HG03066 (cell line): ENCODE results near the gene FFAR1.

Experiments
- ATAC-seq: cut with Tn5 transposase; IDR thresholded peaks from one replicate; pipeline ENCODE4 v1.9.1; 2021; ENCODE audit warnings: low read depth; ENCODE audit not compliant: unreplicated experiment

FFAR1 gene

GRCh38 chr19:35383536-35383935 is 35.8 kb downstream of the FFAR1 start:
- no peak for ATAC-seq

GRCh38 chr19:35388277-35389054 is 40.8 kb downstream of the FFAR1 start:
- no peak for ATAC-seq

GRCh38 chr19:35389192-35389861 is 41.6 kb downstream of the FFAR1 start:
- ATAC-seq, result no peak

- no peak for ATAC-seq
These were observed 45.3 kb downstream of the FFAR1 start for GRCh38 chr19:35392742-35393715.

GRCh38 chr19:35395382-35396199 is 47.9 kb downstream of the FFAR1 start:
- no peak for ATAC-seq

- ATAC-seq, result no peak
These were observed 48.7 kb downstream of the FFAR1 start for GRCh38 chr19:35396240-35396885.

- ATAC-seq, result no peak
These were observed 49.4 kb downstream of the FFAR1 start for GRCh38 chr19:35397064-35397463.
